PFSK-1 (cell line): ENCODE data around the gene DNAH6.

ENCODE experiments used
- FOXP2 ChIP-seq: optimal IDR thresholded peaks from 2 replicates; pipeline ENCODE3; 2011; ENCODE audit warnings: borderline replicate concordance, control low read depth, inconsistent platforms; ENCODE audit not compliant: insufficient read depth; ENCODE audit errors: extremely low read length, extremely low read depth
- POLR2AphosphoS5 ChIP-seq: IDR thresholded peaks from 2 replicates; pipeline ENCODE4 v1.6.1; 2012; ENCODE audit warnings: low read depth, mild to moderate bottlenecking, control low read depth, low read length, moderate library complexity
- SIN3A ChIP-seq: IDR thresholded peaks from 2 replicates; pipeline ENCODE4 v1.6.1; 2012; ENCODE audit warnings: mild to moderate bottlenecking, low read length, moderate library complexity, borderline replicate concordance; ENCODE audit not compliant: insufficient read depth
- TAF1 ChIP-seq: IDR thresholded peaks from 2 replicates; pipeline ENCODE4 v1.6.1; 2012; ENCODE audit warnings: low read length, control low read depth, borderline replicate concordance; ENCODE audit not compliant: insufficient read depth
- TF ChIP-seq, protein P1 (sequence below), 2 experiments: IDR thresholded peaks; 2 replicates each; pipeline versions ENCODE4 v1.6.1 to v1.8.0; 2011 to 2012; ENCODE audit warnings: low read depth in 2 of 2, low read length in 2 of 2, control low read depth in 1 of 2, inconsistent platforms in 1 of 2, mild to moderate bottlenecking in 1 of 2, moderate library complexity in 1 of 2; ENCODE audit not compliant: insufficient read depth in 1 of 2

Gene DNAH6

GRCh38 chr2:84716564-84716963 is 200.3 kb downstream of the DNAH6 start:
- TF ChIP-seq, protein P1, sequence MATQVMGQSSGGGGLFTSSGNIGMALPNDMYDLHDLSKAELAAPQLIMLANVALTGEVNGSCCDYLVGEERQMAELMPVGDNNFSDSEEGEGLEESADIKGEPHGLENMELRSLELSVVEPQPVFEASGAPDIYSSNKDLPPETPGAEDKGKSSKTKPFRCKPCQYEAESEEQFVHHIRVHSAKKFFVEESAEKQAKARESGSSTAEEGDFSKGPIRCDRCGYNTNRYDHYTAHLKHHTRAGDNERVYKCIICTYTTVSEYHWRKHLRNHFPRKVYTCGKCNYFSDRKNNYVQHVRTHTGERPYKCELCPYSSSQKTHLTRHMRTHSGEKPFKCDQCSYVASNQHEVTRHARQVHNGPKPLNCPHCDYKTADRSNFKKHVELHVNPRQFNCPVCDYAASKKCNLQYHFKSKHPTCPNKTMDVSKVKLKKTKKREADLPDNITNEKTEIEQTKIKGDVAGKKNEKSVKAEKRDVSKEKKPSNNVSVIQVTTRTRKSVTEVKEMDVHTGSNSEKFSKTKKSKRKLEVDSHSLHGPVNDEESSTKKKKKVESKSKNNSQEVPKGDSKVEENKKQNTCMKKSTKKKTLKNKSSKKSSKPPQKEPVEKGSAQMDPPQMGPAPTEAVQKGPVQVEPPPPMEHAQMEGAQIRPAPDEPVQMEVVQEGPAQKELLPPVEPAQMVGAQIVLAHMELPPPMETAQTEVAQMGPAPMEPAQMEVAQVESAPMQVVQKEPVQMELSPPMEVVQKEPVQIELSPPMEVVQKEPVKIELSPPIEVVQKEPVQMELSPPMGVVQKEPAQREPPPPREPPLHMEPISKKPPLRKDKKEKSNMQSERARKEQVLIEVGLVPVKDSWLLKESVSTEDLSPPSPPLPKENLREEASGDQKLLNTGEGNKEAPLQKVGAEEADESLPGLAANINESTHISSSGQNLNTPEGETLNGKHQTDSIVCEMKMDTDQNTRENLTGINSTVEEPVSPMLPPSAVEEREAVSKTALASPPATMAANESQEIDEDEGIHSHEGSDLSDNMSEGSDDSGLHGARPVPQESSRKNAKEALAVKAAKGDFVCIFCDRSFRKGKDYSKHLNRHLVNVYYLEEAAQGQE (IDR thresholded peaks at IDR 0.05; ENCODE audit: insufficient read depth in 1 of 2, low read depth in 2 of 2, low read length in 2 of 2): no peak

DNA sequence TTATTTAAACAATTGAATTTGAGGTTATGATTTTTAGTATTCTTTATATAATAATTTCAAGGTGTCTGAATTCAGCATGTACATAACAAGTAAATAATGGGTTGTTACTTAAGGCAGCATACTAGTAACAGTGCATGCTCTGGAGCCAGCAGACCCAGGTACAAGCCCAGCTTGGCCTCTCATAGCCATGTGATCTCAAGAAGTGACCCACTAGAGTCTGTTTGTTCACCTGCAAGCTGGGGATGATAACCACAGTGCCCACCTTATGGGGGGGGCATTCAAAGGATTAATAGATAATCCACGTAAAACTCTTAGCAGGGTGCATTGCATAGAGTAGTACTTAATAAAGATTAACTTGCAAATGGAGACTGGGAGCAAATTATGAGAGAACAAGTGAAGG is 201.0 kb downstream of the DNAH6 start:
- TF ChIP-seq TAF1: no peak
- TF ChIP-seq SIN3A: no peak
- TF ChIP-seq, protein P1 (IDR thresholded peaks at IDR 0.05; ENCODE audit: insufficient read depth in 1 of 2, low read depth in 2 of 2, low read length in 2 of 2): no peak
- no peak for TF ChIP-seq FOXP2
- no peak for TF ChIP-seq POLR2AphosphoS5

DNA sequence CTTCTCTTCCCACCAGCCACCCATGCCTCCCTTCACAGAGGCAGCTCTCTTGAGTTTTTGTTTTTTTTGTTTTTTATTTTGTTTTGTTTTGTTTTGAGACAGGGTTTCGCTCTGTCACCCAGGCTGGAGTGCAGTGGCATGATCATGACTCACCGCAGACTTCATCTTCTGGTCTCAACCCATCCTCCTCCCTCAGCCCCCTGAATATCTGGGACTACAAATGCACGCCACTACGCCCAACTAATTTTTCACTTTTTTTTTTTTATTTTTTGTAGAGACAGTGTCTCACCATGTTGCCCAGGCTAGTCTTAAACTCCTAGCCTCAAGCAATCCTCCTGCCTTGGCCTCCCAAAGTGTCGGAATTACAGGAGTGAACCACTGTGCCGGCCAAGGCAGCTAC is 203.1 kb downstream of the DNAH6 start:
- TF ChIP-seq, protein P1 (IDR thresholded peaks at IDR 0.05; ENCODE audit: insufficient read depth in 1 of 2, low read depth in 2 of 2, low read length in 2 of 2): no peak
- no peak for TF ChIP-seq SIN3A
- no peak for TF ChIP-seq FOXP2
- TF ChIP-seq POLR2AphosphoS5: no peak
- no peak for TF ChIP-seq TAF1

DNA sequence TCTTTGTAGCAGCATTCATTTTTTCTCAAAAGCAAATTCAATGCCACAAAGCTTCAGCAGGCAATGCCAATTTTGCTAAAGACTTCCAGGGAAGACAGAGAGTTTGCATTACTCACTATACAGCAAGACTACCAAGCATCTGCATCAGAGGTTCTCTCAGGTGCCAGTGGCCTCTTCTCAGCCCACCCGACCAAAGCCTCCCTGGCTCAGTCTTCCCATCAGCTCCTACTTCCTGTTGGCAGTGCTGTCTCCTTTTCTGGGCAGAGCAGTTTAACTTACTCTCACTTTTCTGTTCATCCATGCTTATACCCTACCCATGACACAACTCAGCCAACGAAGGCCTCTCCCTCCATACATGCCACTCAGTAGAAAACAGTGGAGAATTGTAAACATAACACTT is 207.5 kb downstream of the DNAH6 start:
- no peak for TF ChIP-seq POLR2AphosphoS5
- no peak for TF ChIP-seq TAF1
- no peak for TF ChIP-seq FOXP2

DNA sequence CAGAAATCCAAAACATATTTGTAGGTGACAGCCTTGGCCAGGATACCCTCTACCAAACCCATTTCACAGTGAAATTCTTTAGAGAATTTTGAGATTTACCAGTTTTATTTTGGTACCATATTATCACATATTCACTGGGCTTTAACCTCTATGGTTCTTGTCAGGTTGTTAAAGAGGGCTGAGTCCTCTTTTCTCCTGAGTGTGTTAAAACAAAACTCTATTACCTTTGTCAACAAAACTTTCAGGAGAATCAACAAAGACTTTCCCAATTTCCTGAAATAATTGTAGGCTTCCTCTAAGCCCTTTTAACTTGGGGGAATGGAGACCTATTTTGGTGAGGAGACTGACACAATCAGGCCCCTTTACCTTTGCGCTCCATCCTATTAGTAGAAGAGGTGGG is 209.4 kb downstream of the DNAH6 start:
- TF ChIP-seq FOXP2 (no peak), TAF1 (no peak), POLR2AphosphoS5 (no peak), SIN3A (no peak)
- TF ChIP-seq, protein P1 (IDR thresholded peaks at IDR 0.05; ENCODE audit: insufficient read depth in 1 of 2, low read depth in 2 of 2, low read length in 2 of 2): no peak
